ENCODE results near the gene GNG7. TPM values are rescaled to one million over a fixed set of nuclear protein-coding genes. Genes with fewer than 3 reads are reported as not detected.

GNG7 gene
- polyA plus RNA-seq, 1 of the 3 experiments (the other 2 are of a cell fraction) = 2.2 TPM

DNA sequence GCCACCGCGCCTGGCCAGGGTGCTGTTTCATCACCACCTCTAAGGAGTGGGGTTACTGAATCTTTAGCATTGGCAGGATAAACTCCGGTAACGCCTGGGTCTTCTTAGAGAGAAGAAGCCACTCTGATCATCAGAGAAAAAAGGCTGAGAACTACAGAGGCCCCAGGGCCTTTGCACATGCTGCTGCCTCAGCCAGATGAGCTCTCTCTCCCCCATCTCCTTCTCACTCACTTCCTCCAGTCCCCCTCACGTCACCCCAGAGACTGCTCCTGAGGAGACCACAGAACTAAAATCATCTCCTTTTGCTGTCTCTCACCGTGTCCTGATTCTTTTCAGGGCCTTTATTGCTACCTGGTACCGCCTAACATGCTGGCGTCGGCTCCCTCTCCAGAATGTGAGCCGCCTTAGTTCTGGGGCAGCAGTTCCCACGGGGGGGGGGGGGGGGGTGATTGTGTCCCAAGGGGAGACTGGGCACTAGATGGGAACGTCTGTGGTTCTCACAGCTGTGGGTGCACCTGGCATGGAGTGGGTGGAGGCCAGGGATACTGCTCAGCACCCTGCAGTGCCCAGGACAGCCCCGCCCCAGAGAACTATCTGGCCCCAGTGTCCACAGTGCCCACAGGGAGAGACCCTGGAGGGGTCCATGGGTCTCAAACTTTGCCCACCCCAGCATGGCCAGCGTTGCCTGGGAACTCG lies 23.8 kb upstream of the GNG7 start:
- H3K9me3 ChIP-seq = no peaks in the 10 kb centered on the region
- H3K4me1 ChIP-seq (ENCODE audit: control insufficient read depth in 1 of 2, insufficient read depth in 2 of 2, low read depth in 1 of 2, low read length in 1 of 2) = peaks cover 10 to 15% of the 10 kb centered on the region in 2 experiments; a peak in 3 of 4 replicates
- no peaks in the 10 kb centered on the region for H3F3A ChIP-seq (replicated peaks; ENCODE audit: insufficient read depth)
- no peaks in the 10 kb centered on the region for H4K20me1 ChIP-seq (ENCODE audit: insufficient read depth)
- POLR2A ChIA-PET = interaction anchor here (1.3 kb wide), 1 partner anchor 10 kb away, joined by 3 read pairs; no protein-coding TSS in a partner anchor
- no peaks in the 10 kb centered on the region for H3K27me3 ChIP-seq (ENCODE audit: insufficient read depth)
- CTCF ChIA-PET = interaction anchor here (1.8 to 3.9 kb wide), 2 partner anchors 13 to 23 kb away, joined by 7 to 19 read pairs; partner anchors contain the start of gene SLC39A3
- H3K9ac ChIP-seq = no peak overlapping the region
- 67% methylated on average over 12 of the region's 15 CpGs for WGBS (ENCODE audit: low lambda C conversion rate)
- H3K9me2 ChIP-seq = no peaks in the 10 kb centered on the region
- no peak overlapping the region for H3K4me2 ChIP-seq
- no peak overlapping the region for H3K27ac ChIP-seq (ENCODE audit: low read depth in 2 of 2, low read length in 1 of 2)
- no peaks in the 10 kb centered on the region for H3K36me3 ChIP-seq (replicated peaks in 1 of 2; ENCODE audit: control insufficient read depth in 1 of 2, insufficient read depth in 2 of 2, low read length in 1 of 2)
- H3K4me3 ChIP-seq (ENCODE audit: low read depth in 2 of 2, low read length in 1 of 2) = no peak overlapping the region
- DNase-seq = peak; percentile 26
- no peak overlapping the region for H2AFZ ChIP-seq (ENCODE audit: low read depth)
- TF ChIP-seq, protein P1, sequence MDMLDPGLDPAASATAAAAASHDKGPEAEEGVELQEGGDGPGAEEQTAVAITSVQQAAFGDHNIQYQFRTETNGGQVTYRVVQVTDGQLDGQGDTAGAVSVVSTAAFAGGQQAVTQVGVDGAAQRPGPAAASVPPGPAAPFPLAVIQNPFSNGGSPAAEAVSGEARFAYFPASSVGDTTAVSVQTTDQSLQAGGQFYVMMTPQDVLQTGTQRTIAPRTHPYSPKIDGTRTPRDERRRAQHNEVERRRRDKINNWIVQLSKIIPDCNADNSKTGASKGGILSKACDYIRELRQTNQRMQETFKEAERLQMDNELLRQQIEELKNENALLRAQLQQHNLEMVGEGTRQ (IDR thresholded peaks at IDR 0.05; ENCODE audit: borderline replicate concordance, low read depth, low read length) = no peak
- TF ChIP-seq NFIC (IDR thresholded peaks at IDR 0.05; ENCODE audit: borderline replicate concordance) (no peak), EP300 (IDR thresholded peaks at IDR 0.05; ENCODE audit: borderline replicate concordance in 1 of 2, low read depth in 1 of 2, low read length in 1 of 2) (no peak), FOXM1 (IDR thresholded peaks at IDR 0.05; ENCODE audit: low read depth) (no peak), GABPA (IDR thresholded peaks at IDR 0.05; ENCODE audit: low read depth) (no peak), MEF2A (IDR thresholded peaks at IDR 0.05; ENCODE audit: borderline replicate concordance, low read depth) (no peak), RAD21 (IDR thresholded peaks at IDR 0.05; ENCODE audit: low read length) (no peak), RFX5 (IDR thresholded peaks at IDR 0.05; ENCODE audit: low read length) (no peak), TCF12 (IDR thresholded peaks at IDR 0.05) (no peak), TAF1 (IDR thresholded peaks at IDR 0.05; ENCODE audit: borderline replicate concordance, low read depth, low read length) (no peak), PBX3 (IDR thresholded peaks at IDR 0.05) (no peak), NRF1 (IDR thresholded peaks at IDR 0.05; ENCODE audit: low read depth, low read length) (no peak), EZH2phosphoT487 (IDR thresholded peaks at IDR 0.05; ENCODE audit: borderline replicate concordance, low read depth) (no peak)
- H3K79me2 ChIP-seq (ENCODE audit: insufficient read depth) = no peaks in the 10 kb centered on the region

- WGBS (ENCODE audit: low lambda C conversion rate) = no CpG with 5 or more reads among the region's 7 CpGs
Measured at GRCh38 chr19:2724148-2724557, 21.7 kb upstream of the GNG7 start.

More at GRCh38 chr19:2724148-2724557, 21.7 kb upstream of the GNG7 start:
- H3K4me2 ChIP-seq = no peak overlapping the region
- H2AFZ ChIP-seq (ENCODE audit: low read depth) = no peak overlapping the region
- H4K20me1 ChIP-seq (ENCODE audit: insufficient read depth) = no peaks in the 10 kb centered on the region
- H3F3A ChIP-seq (replicated peaks; ENCODE audit: insufficient read depth) = no peaks in the 10 kb centered on the region
- DNase-seq = peak; percentile 54
- POLR2A ChIA-PET = no interaction called here
- no peaks in the 10 kb centered on the region for H3K27me3 ChIP-seq (ENCODE audit: insufficient read depth)
- H3K9ac ChIP-seq = no peak overlapping the region
- H3K9me3 ChIP-seq = no peaks in the 10 kb centered on the region
- H3K36me3 ChIP-seq (replicated peaks in 1 of 2; ENCODE audit: control insufficient read depth in 1 of 2, insufficient read depth in 2 of 2, low read length in 1 of 2) = no peaks in the 10 kb centered on the region
- H3K79me2 ChIP-seq (ENCODE audit: insufficient read depth) = no peaks in the 10 kb centered on the region
- peaks cover 15 to 21% of the 10 kb centered on the region in 2 experiments; a peak in 3 of 4 replicates for H3K4me1 ChIP-seq (ENCODE audit: control insufficient read depth in 1 of 2, insufficient read depth in 2 of 2, low read depth in 1 of 2, low read length in 1 of 2)
- TF ChIP-seq PBX3 (IDR thresholded peaks at IDR 0.05) = peak; percentile 36
- no peak for TF ChIP-seq FOXM1 (IDR thresholded peaks at IDR 0.05; ENCODE audit: low read depth)
- TF ChIP-seq TEAD4 (IDR thresholded peaks at IDR 0.05; ENCODE audit: borderline replicate concordance, insufficient read depth) = no peak
- peak; percentile 18; the same call in 1 of the 2 replicates for TF ChIP-seq CTCF (IDR thresholded peaks at IDR 0.05)
- H3K9me2 ChIP-seq = no peaks in the 10 kb centered on the region
- H3K4me3 ChIP-seq (ENCODE audit: low read depth in 2 of 2, low read length in 1 of 2) = no peak overlapping the region
- CTCF ChIA-PET = interaction anchor here (1.1 to 2.9 kb wide), 2 partner anchors 15 to 25 kb away, joined by 3 to 14 read pairs; no protein-coding TSS in a partner anchor
- H3K27ac ChIP-seq (ENCODE audit: low read depth in 2 of 2, low read length in 1 of 2) = no peak overlapping the region
